ENCODE results near the gene TAAR5.
"Not testable (repeated sequence)": the region's sequence is repeated elsewhere in the genome, so short reads cannot be mapped to it uniquely, and the experiment has no call there.

Gene TAAR5

DNA sequence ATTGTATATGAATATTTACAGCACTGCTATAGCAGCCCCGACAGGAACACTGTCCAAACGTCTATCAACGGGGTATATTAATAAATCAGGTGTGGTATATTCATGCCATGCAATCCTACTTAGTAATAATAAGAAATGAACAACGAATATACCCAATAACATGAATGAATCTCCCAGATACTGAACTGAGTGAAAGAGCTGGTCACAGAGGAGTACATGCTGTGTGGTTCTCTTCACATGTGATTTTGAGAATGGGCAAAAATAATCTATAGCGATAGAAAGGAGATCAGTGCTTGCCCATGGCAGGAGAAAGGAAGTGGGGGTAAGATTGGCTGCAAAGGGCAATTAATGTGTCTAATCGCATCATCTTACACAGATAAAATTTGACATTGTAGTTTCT lies 23.1 kb downstream of the TAAR5 start:
- TF ChIP-seq CTCF (IDR thresholded peaks at IDR 0.05; ENCODE audit: poor library complexity, severe bottlenecking), result no peak
- no peaks in the 10 kb centered on the region for H3K36me3 ChIP-seq (ENCODE audit: low read depth)
- ATAC-seq (ENCODE audit: low read depth) (no peak), DNase-seq (ENCODE audit: low spot score) (no peak)
- H3K4me3 ChIP-seq (ENCODE audit: severe bottlenecking), result no peak overlapping the region
- H3K27me3 ChIP-seq (ENCODE audit: insufficient read depth, poor library complexity, severe bottlenecking), result peaks cover 15% of the 10 kb centered on the region
- H3K9me3 ChIP-seq (ENCODE audit: severe bottlenecking), result no peaks in the 10 kb centered on the region
- H3K27ac ChIP-seq (ENCODE audit: poor library complexity, severe bottlenecking), result no peak overlapping the region
- no peaks in the 10 kb centered on the region for H3K4me1 ChIP-seq (ENCODE audit: insufficient read depth, poor library complexity, severe bottlenecking)

- H3K4me3 ChIP-seq (ENCODE audit: severe bottlenecking); DNase-seq (ENCODE audit: low spot score); H3K36me3 ChIP-seq (ENCODE audit: low read depth); H3K4me1 ChIP-seq (ENCODE audit: insufficient read depth, poor library complexity, severe bottlenecking); H3K27ac ChIP-seq (ENCODE audit: poor library complexity, severe bottlenecking); ATAC-seq (ENCODE audit: low read depth); H3K9me3 ChIP-seq (ENCODE audit: severe bottlenecking); H3K27me3 ChIP-seq (ENCODE audit: insufficient read depth, poor library complexity, severe bottlenecking): not testable (repeated sequence)
Observed at GRCh38 chr6:132560087-132560486, 29.5 kb downstream of the TAAR5 start.

GRCh38 chr6:132552372-132552771 lies 37.2 kb downstream of the TAAR5 start, which contains the start of gene TAAR8:
Gene TAAR8 (plus strand): TSS chr6:132552672. CDS start chr6:132552693, 21 bp downstream.
- H3K4me3 ChIP-seq (ENCODE audit: severe bottlenecking), result no peak within 1 kb of the TSS
- DNase-seq (ENCODE audit: low spot score), result no peak
- H3K4me1 ChIP-seq (ENCODE audit: insufficient read depth, poor library complexity, severe bottlenecking), result no peaks in the 10 kb centered on the region
- H3K27me3 ChIP-seq (ENCODE audit: insufficient read depth, poor library complexity, severe bottlenecking), result no peaks in the 10 kb centered on the region
- no peak for TF ChIP-seq CTCF (IDR thresholded peaks at IDR 0.05; ENCODE audit: poor library complexity, severe bottlenecking)
- no peaks in the 10 kb centered on the region for H3K9me3 ChIP-seq (ENCODE audit: severe bottlenecking)
- no peak within 1 kb of the TSS for H3K27ac ChIP-seq (ENCODE audit: poor library complexity, severe bottlenecking)
- no peak for ATAC-seq (ENCODE audit: low read depth)
- H3K36me3 ChIP-seq (ENCODE audit: low read depth), result no peaks in the 10 kb centered on the region

- Histone ChIP-seq H3K27ac (ENCODE audit: poor library complexity, severe bottlenecking) (no peak overlapping the region), H3K9me3 (ENCODE audit: severe bottlenecking) (no peaks in the 10 kb centered on the region), H3K27me3 (ENCODE audit: insufficient read depth, poor library complexity, severe bottlenecking) (no peaks in the 10 kb centered on the region), H3K36me3 (ENCODE audit: low read depth) (no peaks in the 10 kb centered on the region), H3K4me1 (ENCODE audit: insufficient read depth, poor library complexity, severe bottlenecking) (no peaks in the 10 kb centered on the region), H3K4me3 (ENCODE audit: severe bottlenecking) (no peak overlapping the region)
- DNase-seq (ENCODE audit: low spot score) (no peak), ATAC-seq (ENCODE audit: low read depth) (no peak; the same call in 2 of the 3 replicates)
- TF ChIP-seq CTCF (IDR thresholded peaks at IDR 0.05; ENCODE audit: poor library complexity, severe bottlenecking), result no peak
Observed at GRCh38 chr6:132551214-132551613, 38.3 kb downstream of the TAAR5 start.

DNA sequence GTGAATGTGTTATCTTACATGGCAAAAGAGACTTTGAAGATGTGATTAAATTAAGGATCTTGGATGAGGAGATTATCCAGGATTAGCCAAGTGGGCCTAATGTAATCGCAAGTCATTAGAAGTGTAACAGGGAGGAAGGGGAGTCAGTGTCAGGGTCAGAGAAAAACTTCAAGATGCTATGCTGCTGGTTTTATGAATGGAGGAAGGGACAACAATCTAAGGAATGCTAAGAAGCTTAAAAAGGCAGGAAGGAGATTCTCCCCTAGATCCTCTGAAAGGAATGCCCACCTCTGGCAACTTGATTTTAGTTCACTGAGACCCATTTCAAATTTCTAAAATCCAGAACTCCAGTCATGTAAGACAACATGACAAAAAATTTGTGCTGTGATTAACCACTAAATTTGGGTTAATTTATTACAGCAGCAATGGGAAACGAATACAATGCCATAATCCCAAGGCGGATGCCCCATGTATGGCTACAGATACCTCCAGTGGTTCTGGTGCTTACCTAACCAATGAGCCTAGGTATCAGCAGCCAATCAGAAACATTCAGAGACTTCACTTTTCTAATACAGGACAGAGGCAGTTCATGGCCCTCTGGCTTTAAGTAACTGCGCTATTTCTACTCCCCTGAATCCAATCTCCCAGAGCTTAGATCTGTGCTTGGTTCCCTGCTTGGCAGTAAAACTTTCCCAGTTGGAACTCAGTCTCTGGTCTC lies 40.6 kb downstream of the TAAR5 start:
- ATAC-seq (ENCODE audit: low read depth) (no peak), DNase-seq (ENCODE audit: low spot score) (no peak)
- no peak overlapping the region for H3K27ac ChIP-seq (ENCODE audit: poor library complexity, severe bottlenecking)
- H3K4me3 ChIP-seq (ENCODE audit: severe bottlenecking), result no peak overlapping the region
- H3K9me3 ChIP-seq (ENCODE audit: severe bottlenecking), result no peaks in the 10 kb centered on the region
- no peaks in the 10 kb centered on the region for H3K27me3 ChIP-seq (ENCODE audit: insufficient read depth, poor library complexity, severe bottlenecking)
- no peaks in the 10 kb centered on the region for H3K4me1 ChIP-seq (ENCODE audit: insufficient read depth, poor library complexity, severe bottlenecking)
- H3K36me3 ChIP-seq (ENCODE audit: low read depth), result no peaks in the 10 kb centered on the region
- TF ChIP-seq CTCF (IDR thresholded peaks at IDR 0.05; ENCODE audit: poor library complexity, severe bottlenecking), result no peak
